UCSD-AML1 (cell line): ENCODE data around the gene CST3.

Source experiments
- DNase-seq: peaks from one replicate; lab custom pipeline; 2025; ENCODE audit not compliant: unreplicated experiment; lab: John Stamatoyannopoulos, UW

Gene CST3

GRCh38 chr20:23604306-23604705, 33.4 kb downstream of the CST3 start:
- DNase-seq = no peak

GRCh38 chr20:23603321-23603720, 34.4 kb downstream of the CST3 start:
- DNase-seq = no peak

DNA sequence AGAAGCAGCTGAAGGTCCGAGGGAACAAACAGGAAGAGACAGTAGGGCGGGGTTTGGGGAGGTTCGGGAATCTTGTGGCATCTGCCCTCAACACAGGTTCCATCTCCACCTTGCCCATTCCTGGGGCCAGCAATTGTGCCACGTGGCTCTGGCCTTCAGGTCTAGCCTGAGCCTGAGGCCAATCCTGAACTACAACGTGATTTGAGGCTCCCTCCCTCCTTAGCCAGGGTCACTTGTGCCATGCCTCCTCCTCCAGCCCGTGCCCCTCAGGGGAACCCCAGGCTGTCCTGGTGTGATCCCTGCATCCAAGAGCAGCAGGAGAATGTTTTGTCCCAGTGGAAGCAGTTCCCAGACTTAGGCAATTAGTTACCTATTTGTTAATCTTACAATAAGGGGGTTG, 35.1 kb downstream of the CST3 start:
- no peak for DNase-seq

- no peak for DNase-seq
These were observed 35.5 kb downstream of the CST3 start for GRCh38 chr20:23602241-23602640.

DNA sequence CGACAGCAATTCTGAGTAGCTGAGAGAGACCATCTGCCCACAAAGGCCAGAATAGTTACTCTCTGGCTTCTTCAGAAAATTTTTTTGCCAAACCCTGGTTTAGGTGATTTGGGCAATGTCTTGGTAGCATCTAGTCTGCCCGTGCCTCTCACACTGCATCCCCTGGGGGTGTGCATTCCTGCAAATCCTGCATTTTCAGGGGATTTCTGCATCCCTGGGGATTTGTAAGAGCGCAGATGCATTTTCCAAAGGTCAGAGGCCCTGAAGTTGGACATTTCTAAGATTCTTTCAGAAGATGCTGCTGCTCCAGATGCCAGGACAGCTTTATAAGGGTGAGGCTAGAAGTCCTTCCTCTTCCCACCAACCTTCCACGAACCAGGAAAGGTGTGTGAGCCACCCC, 36.0 kb downstream of the CST3 start:
- no peak for DNase-seq

- DNase-seq = no peak
These were observed 39.3 kb downstream of the CST3 start for GRCh38 chr20:23598481-23598880.

DNA sequence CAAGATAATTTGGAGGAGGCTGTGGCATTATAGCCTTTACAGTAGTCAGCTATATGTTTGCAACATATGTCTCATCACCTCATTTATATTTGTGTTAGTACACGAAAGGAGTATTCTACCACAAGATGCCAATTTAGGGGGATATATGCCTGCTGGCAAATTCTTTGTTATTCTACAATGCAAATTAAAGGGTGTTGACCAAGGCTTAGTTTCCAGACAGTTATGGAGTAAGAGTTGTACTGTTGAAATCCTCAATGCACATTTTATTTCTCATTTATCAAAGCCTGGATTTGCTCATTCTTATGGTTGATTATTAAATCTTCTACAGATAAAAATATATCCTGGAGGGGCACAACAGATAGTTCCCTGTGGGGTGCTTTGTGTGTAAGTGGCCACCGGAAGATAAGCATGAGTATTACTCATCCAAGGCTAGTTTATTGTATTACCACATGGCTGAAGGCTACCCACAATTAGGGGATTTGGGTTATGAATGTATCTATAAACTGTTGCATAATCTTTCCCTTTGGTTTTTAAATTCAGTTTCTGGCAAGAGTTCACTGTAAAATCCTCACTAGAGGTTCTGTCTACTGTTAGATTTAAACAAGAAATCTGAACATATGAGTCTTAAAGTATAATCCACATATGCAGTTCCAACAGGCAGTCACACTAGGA, 41.0 kb downstream of the CST3 start:
- DNase-seq = no peak

GRCh38 chr20:23595941-23596340, 41.8 kb downstream of the CST3 start:
- no peak for DNase-seq

DNA sequence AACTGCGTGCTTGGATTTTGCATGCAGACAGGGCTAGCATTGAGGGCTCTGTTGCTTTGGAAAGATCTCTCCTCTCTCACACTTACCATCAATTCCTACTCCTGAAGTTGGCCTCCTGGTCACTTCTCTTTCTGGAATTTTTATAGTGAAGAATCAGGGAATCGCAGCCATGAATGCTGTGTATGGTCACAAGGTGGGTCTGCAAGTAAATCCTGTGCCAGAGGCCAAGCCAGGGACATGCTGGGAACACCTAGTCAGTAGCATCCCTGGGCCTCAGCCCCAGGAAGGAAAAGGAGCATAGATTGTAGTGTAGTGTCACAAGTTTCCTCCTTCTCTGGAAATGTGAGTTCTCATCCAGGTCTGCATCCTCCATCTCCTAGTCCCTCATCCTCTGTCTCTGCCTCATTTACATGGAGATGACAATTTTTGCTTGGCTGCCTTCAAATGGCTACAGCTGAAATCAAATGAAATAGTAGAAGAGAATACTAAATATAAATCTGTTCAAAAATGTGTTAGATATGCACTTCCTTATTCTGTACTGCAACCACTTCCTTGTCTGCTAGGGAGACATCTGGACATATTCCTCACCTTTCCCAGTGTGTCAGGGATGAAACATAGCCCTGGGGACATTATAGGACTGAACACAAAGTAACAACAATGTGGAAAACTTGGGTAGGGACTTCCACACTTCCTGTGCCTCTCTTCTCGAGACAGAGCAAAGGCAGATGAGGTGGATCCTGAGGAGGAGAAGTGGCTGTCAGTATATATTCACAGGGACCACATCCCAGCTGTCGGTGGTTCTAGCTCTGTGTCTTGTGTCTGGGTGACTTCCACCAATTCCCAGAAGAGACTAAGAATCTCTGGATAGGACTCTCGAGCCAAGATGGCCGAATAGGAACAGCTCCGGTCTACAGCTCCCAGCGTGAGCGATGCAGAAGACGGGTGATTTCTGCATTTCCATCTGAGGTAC, 49.0 kb downstream of the CST3 start:
- no peak for DNase-seq

DNA sequence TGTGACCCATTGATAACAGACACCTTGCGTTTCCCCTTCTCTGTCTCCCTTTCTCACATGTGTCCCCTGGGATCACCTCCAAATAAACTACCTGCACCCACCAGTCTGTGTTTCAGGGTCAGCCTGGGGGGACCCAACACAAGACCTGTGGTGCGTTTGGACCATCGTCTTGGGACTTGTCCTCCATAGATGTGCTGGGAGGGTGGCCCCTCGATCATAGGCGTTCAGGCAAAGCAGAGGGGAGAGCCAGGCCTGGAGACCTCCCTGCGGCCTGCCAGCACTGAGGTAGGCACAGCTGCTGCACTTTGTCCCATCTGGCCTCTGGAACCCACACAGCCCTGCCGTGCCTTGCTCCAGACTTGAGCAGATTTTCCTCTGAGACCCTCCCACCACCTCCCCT, 50.1 kb downstream of the CST3 start:
- no peak for DNase-seq

DNA sequence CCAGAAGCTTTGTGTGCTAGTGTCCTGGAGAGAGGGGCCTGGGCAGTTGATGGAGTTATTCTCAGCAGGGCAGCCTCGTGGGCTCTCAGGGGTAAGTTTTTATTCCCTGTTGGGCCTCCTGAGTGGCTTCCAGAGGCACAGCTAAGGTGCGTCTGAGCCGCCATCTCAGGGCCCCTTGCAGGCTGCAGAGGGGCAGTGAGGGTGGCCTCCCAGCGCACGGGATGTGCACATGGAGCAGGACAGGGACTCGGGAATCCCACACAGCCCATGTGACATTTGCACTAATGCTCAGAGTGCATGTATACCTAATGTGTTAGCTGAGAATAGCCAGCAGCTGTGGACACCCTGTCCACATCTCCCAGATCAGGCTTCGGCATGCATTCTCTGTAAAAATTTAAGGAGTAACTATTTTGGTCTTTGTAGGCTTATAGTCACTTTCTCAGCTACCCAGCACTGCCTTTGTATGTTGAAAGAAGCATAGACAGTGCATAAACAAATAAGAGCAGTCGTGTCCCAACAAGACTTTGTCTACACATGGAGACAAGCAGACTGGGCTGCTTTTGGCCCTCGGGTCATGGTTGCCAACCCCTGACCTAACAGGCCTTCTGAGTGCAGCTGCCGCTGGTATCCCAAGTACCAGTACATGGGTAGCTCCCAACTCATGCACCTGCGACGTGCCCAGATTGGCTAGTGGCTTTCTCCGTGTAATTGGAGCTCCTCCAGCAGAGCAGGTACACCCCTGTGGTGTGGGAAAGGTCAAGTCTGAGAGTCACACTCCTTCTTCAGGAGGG, 50.8 kb downstream of the CST3 start:
- DNase-seq = no peak

DNA sequence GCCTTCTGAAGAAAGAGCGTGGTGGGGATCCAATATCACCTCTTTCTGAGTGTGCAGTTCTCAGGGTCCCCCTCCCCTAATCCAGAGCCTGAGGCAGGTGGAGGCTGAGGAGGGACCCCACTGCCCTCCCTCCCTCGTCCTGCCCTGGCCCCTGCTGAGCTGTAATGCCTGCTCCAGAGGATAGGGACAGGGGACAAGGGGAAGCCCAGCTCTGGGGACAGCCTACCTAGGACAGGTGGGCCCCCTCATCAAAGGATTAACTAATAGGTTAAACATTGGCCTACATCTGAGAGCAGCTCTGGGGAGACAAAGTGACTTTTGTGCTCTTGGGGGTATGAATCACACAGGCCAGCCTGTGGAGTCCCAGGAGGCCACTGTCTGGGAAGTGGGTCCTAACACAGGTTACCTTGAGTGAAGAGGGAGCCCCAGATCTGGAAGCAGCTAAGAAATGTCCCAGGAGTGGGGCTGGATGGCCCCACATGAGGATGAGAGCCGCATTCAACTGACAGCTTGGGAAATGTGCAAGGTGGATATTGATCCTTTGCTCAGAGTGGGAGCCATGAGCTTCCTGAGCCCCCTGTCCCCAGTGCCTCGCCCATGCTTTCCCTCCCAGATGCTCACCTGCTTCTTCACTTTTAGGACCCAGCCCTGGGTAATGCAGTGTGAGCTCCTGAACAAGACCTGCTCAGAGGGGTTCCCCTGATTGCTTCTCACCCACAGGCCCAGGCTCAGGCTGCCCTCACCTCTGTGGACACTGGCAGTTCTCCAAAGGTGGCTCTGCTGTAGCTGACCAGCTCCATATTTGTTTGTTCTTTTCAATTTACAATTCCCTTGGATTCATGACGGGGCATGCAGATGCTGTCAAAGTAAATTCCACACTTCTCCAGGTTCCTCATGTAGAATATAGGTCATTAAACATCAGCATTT, 51.7 kb downstream of the CST3 start:
- no peak for DNase-seq

DNA sequence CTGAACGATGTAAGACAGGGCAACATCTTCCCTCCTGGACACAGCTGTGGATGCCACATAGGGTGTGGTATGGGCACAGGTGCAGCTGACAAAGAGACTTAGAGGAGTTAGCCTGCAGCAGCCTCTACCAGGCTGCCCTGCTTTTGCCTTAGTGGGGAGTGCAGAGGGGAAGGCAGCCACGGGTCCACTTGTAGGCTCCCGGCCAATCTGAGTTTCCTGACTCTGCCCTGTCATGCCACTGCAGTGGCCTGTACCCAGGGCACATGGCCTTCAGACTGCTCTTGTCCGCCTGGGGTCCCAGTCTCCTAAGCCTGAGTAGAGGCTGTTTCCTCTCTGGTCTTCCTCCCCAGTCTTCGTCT, 52.3 kb downstream of the CST3 start:
- DNase-seq = no peak

DNA sequence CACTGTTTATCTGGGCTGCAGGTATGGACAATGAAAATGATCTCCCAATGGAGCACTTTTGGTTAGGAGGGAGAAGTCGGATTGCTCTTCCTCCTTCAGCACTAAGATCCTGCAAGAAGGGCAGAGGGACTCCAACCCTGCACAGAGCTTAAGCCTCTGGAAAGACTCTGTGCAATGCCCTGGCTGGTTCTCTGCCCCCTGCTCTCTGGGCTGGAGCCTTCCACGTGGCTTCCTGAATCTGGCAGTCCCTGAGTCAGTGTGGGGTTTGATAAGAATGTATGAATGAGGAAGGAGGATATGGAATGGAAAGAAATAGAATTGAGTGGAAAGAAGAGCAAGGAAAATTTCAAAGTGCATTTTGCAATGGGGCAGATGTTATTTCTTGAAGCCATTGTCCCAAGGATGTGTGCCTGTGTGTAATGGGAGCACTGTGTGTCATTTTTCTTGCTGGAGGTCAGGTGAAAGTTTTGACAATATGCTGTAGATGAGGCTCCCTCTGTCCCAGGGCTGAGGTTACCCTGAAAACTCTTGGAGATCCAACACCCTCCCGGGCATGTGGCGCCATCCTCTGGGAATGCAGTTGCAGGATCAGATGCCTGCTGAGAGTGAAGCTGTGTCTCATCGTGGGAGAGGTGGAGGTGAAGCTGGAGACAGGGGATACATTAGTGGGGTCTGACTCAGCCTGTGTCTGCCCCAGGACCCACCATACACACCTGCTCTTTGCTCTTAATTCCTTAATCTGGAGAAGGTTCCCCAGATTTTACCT, 53.1 kb downstream of the CST3 start:
- no peak for DNase-seq
